ENCODE measurements around the gene CHCHD4. TPM values are rescaled to one million over a fixed set of nuclear protein-coding genes. Genes with fewer than 3 reads are reported as not detected.

The CHCHD4 gene
- total and polyA plus RNA-seq, 2 of the 13 experiments (the other 11 are each of a cell fraction or from before 2014, with no cell fraction given): 15.8 to 24.1 TPM

GRCh38 chr3:14125193-14126016 lies 735 bp upstream of the CHCHD4 start (continued):
- TF ChIP-seq, protein P1, sequence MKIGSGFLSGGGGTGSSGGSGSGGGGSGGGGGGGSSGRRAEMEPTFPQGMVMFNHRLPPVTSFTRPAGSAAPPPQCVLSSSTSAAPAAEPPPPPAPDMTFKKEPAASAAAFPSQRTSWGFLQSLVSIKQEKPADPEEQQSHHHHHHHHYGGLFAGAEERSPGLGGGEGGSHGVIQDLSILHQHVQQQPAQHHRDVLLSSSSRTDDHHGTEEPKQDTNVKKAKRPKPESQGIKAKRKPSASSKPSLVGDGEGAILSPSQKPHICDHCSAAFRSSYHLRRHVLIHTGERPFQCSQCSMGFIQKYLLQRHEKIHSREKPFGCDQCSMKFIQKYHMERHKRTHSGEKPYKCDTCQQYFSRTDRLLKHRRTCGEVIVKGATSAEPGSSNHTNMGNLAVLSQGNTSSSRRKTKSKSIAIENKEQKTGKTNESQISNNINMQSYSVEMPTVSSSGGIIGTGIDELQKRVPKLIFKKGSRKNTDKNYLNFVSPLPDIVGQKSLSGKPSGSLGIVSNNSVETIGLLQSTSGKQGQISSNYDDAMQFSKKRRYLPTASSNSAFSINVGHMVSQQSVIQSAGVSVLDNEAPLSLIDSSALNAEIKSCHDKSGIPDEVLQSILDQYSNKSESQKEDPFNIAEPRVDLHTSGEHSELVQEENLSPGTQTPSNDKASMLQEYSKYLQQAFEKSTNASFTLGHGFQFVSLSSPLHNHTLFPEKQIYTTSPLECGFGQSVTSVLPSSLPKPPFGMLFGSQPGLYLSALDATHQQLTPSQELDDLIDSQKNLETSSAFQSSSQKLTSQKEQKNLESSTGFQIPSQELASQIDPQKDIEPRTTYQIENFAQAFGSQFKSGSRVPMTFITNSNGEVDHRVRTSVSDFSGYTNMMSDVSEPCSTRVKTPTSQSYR (CRISPR knock-in tag; IDR thresholded peaks at IDR 0.05; ENCODE audit: borderline replicate concordance): no peak
- TF ChIP-seq ZNF317 (CRISPR knock-in tag; IDR thresholded peaks at IDR 0.05) (no peak; the same call in 1 of the 2 replicates), ZNF790 (CRISPR knock-in tag; IDR thresholded peaks at IDR 0.05; ENCODE audit: borderline replicate concordance) (no peak), FIP1L1 (IDR thresholded peaks at IDR 0.05; ENCODE audit: borderline replicate concordance, insufficient read depth, low read depth, low read length) (no peak), THRA (CRISPR knock-in tag; IDR thresholded peaks at IDR 0.05; ENCODE audit: borderline replicate concordance) (no peak), ZNF598 (CRISPR knock-in tag; IDR thresholded peaks at IDR 0.05; ENCODE audit: borderline replicate concordance) (peak; percentile 43; the same call in 1 of the 2 replicates), MTA1 (CRISPR knock-in tag; IDR thresholded peaks at IDR 0.05; ENCODE audit: borderline replicate concordance) (no peak), ZNF501 (CRISPR knock-in tag; IDR thresholded peaks at IDR 0.05) (peak; percentile 58; the same call in 1 of the 2 replicates), ETS1 (CRISPR knock-in tag; IDR thresholded peaks at IDR 0.05) (no peak), ZNF841 (CRISPR knock-in tag; IDR thresholded peaks at IDR 0.05; ENCODE audit: borderline replicate concordance) (no peak), ZNF562 (CRISPR knock-in tag; IDR thresholded peaks at IDR 0.05; ENCODE audit: borderline replicate concordance) (no peak), U2AF2 (IDR thresholded peaks at IDR 0.05; ENCODE audit: low read depth, low read length) (no peak), ZNF530 (CRISPR knock-in tag; IDR thresholded peaks at IDR 0.05; ENCODE audit: low read depth) (no peak), MYC (CRISPR knock-in tag; IDR thresholded peaks at IDR 0.05; ENCODE audit: borderline replicate concordance) (peak; percentile 11; the same call in 1 of the 2 replicates)
- TF ChIP-seq, protein P2, sequence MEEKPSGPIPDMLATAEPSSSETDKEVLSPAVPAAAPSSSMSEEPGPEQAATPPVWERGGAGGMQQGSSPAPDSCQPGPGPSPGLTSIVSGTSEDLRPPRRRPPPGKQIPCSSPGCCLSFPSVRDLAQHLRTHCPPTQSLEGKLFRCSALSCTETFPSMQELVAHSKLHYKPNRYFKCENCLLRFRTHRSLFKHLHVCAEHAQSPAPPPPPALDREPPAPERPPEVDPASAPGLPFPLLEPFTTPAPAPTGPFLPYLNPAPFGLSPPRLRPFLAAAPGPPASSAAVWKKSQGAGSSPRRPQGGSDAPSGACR (CRISPR knock-in tag; IDR thresholded peaks at IDR 0.05): no peak
- TF ChIP-seq, protein P3, sequence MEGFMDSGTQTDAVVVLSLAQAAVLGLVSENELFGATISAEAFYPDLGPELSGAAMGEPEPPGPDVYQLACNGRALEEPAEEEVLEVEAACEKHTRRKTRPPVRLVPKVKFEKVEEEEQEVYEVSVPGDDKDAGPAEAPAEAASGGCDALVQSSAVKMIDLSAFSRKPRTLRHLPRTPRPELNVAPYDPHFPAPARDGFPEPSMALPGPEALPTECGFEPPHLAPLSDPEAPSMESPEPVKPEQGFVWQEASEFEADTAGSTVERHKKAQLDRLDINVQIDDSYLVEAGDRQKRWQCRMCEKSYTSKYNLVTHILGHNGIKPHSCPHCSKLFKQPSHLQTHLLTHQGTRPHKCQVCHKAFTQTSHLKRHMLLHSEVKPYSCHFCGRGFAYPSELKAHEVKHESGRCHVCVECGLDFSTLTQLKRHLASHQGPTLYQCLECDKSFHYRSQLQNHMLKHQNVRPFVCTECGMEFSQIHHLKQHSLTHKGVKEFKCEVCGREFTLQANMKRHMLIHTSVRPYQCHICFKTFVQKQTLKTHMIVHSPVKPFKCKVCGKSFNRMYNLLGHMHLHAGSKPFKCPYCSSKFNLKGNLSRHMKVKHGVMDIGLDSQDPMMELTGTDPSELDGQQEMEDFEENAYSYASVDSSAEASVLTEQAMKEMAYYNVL (CRISPR knock-in tag; IDR thresholded peaks at IDR 0.05; ENCODE audit: borderline replicate concordance): no peak
- TF ChIP-seq, protein P4, sequence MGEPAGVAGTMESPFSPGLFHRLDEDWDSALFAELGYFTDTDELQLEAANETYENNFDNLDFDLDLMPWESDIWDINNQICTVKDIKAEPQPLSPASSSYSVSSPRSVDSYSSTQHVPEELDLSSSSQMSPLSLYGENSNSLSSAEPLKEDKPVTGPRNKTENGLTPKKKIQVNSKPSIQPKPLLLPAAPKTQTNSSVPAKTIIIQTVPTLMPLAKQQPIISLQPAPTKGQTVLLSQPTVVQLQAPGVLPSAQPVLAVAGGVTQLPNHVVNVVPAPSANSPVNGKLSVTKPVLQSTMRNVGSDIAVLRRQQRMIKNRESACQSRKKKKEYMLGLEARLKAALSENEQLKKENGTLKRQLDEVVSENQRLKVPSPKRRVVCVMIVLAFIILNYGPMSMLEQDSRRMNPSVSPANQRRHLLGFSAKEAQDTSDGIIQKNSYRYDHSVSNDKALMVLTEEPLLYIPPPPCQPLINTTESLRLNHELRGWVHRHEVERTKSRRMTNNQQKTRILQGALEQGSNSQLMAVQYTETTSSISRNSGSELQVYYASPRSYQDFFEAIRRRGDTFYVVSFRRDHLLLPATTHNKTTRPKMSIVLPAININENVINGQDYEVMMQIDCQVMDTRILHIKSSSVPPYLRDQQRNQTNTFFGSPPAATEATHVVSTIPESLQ (CRISPR knock-in tag; conservative IDR thresholded peaks at IDR 0.05): no peak
